GM21360 (cell line): ENCODE results near the gene PAPLN.
"Not testable (repeated sequence)": the region's sequence is repeated elsewhere in the genome, so short reads cannot be mapped to it uniquely, and the experiment has no call there.

Experiments
- ATAC-seq: cut with Tn5 transposase; IDR thresholded peaks from one replicate; pipeline ENCODE4 v1.9.1; 2021; ENCODE audit warnings: mild to moderate bottlenecking, moderate library complexity; ENCODE audit not compliant: unreplicated experiment

The PAPLN gene, protein sequence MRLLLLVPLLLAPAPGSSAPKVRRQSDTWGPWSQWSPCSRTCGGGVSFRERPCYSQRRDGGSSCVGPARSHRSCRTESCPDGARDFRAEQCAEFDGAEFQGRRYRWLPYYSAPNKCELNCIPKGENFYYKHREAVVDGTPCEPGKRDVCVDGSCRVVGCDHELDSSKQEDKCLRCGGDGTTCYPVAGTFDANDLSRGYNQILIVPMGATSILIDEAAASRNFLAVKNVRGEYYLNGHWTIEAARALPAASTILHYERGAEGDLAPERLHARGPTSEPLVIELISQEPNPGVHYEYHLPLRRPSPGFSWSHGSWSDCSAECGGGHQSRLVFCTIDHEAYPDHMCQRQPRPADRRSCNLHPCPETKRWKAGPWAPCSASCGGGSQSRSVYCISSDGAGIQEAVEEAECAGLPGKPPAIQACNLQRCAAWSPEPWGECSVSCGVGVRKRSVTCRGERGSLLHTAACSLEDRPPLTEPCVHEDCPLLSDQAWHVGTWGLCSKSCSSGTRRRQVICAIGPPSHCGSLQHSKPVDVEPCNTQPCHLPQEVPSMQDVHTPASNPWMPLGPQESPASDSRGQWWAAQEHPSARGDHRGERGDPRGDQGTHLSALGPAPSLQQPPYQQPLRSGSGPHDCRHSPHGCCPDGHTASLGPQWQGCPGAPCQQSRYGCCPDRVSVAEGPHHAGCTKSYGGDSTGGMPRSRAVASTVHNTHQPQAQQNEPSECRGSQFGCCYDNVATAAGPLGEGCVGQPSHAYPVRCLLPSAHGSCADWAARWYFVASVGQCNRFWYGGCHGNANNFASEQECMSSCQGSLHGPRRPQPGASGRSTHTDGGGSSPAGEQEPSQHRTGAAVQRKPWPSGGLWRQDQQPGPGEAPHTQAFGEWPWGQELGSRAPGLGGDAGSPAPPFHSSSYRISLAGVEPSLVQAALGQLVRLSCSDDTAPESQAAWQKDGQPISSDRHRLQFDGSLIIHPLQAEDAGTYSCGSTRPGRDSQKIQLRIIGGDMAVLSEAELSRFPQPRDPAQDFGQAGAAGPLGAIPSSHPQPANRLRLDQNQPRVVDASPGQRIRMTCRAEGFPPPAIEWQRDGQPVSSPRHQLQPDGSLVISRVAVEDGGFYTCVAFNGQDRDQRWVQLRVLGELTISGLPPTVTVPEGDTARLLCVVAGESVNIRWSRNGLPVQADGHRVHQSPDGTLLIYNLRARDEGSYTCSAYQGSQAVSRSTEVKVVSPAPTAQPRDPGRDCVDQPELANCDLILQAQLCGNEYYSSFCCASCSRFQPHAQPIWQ

GRCh38 chr14:73237219-73237785 is at the start of gene PAPLN:
TSS of gene PAPLN (plus strand) at chr14:73237506. CDS start at chr14:73239779, 2,273 bp downstream.
- no peak for ATAC-seq

DNA sequence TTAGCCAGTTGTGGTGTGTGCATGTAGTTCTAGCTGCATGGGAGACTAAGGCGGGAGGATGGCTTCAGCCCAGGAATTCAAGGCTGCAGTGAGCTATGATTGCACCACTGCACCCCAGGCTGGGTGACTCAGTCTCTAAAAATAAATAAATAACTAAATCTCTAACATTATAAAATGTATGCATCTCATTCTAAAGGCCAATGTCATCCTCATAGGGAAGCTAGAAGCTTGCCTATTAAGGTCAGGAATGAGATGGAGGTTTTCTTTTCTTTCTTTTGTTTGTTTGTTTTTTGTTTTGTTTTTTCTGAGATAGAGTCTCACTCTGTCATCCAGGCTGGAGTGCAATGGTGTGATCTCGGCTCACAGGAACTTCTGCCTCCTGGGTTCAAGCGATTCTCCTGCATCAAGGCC is 48.8 kb upstream of the PAPLN start:
- ATAC-seq = no peak

DNA sequence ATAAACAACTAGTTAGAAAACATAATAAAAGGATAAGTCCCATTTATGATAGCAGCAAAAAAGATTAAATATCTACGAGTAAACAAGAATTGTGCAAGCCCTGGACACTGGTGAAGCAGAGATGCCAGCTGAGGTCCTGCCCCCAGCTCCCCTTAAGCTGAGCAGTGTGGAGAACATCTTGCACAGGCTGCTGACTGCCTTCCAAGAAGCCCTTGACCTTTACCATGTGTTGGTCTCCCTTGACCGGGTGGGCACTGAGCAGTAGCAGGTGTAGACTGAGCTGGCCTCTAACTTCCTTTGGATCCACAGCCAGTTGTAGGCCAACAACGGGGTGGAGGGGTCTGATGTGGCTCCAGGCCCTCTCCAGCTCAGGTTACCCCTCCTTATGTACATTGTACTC is 47.7 kb upstream of the PAPLN start:
- ATAC-seq = no peak

DNA sequence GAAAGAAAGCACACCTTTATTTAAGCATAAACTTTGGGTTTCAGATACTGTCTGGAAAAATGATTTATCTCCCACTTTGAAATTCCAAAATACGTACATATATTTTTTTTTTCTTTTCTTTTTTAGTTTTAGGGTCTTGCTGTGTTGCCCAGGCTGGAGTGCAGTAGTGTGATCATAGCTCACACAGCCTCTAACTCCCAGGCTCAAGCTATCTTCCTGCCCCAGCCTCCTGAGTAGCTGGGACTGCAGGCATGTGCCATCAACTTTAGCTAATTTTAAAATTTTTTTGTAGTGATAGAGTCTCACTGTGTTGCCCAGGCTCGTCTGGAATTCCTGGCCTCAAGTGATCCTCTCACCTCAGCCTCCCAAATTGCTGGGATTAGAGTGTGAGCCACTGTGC is 45.9 kb upstream of the PAPLN start:
- ATAC-seq = no peak

GRCh38 chr14:73194306-73194705 is 43.0 kb upstream of the PAPLN start:
- ATAC-seq = not testable (repeated sequence)

- ATAC-seq = no peak
Measured at GRCh38 chr14:73198253-73198652, 39.1 kb upstream of the PAPLN start.

- no peak for ATAC-seq
Measured at GRCh38 chr14:73203527-73203926, 33.8 kb upstream of the PAPLN start.

- ATAC-seq = no peak
Measured at GRCh38 chr14:73207615-73208014, 29.7 kb upstream of the PAPLN start.

- no peak for ATAC-seq
Measured at GRCh38 chr14:73208390-73208789, 28.9 kb upstream of the PAPLN start.

DNA sequence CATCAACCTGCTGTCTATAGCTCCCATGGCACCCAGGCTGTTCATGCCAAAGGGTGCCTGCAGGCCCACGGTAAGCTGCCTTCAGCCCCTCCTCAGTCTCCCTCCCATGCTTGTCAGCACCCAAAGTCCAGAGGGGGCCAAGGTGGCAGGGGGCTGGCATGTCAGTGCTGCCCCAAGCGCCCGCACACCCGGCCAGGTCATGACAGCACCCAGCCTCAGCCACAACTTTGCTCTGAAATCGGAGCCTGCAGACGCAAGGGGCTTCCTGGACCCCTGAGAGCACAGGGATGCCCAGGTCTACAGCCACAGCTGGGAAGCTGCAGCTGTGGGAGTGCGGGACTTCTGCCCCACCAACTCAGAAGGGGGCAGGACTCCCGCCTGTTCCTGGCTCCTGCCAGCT is 28.5 kb upstream of the PAPLN start:
- no peak for ATAC-seq

DNA sequence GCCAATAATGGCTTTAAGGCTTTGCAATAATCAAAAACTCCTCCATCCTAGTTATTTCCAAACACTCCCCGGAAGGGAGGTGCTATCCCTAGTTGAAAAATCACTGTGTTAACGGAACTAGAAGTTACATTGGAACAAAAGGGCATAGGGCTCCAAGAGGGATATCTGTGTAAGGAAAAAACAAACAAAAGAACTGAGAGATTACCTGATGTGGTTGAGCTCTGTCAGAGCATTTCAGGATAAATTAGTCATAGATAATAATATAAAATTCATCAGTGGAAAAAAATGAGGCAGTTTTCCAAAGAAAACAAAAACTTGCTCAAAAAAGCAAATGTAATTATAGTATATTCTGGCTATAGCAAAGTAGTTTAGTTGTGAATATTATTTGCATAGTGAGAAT is 27.4 kb upstream of the PAPLN start:
- ATAC-seq = no peak

GRCh38 chr14:73211251-73212040 is 25.9 kb upstream of the PAPLN start:
- ATAC-seq = no peak

DNA sequence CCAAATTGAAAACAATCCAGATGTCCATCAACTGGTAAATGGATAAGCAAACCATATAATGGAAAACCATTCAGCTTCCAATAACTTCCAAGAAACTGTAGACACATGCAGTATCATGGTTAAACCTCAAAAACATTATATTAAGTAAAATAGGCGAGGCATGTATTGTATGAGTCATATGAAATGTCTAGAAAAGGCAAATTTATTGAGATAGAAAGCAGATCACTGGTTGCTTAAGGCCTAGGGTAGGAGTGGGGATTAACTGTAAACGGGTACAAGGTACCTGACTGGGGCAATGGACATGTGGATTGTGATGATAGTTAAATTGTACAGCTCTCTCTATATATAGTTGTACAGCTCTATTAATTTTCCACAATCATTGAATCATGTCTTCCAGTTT is 21.3 kb upstream of the PAPLN start:
- no peak for ATAC-seq

- ATAC-seq = no peak
Measured at GRCh38 chr14:73217411-73217810, 19.9 kb upstream of the PAPLN start.

DNA sequence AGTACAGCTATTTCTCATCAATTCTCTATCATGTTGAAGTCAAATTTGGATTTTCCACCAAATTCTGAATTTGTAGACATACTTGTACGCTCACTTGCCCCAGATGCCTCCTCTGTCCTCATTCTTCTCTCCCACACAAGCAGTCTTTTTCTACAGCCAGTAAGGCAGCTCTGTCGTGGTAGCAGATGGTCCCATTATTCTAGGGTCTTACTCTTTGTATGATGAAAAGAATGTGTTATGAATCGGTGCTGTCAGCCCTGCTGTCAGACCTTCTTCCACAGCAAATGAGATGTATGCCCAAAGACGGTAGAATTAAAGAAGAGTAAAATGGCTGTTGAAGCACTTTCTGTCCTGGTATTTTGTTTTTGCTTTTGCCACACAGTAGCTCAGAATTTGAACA is 17.2 kb upstream of the PAPLN start:
- no peak for ATAC-seq

DNA sequence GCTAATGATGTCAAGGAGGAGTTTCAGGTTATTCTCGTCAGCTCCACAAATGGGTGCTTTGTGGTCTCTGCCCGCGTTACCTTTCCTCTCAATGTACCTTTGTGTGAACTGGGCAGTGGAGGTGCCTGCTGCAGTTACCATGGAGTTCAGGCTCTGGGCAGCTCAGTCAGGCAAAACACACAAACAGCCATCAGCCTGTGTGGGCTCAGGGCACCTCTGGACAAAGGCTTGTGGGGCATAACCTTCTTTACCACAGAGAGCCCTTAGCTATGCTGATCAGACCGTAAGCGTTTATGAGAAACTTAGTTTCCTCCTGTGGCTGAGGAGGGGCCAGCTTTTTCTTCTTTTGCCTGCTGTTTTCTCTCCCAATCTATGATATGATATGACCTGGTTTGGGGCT is 16.7 kb upstream of the PAPLN start:
- ATAC-seq = no peak

GRCh38 chr14:73221945-73222344 is 15.4 kb upstream of the PAPLN start:
- no peak for ATAC-seq

- ATAC-seq = peak; percentile 59
Measured at GRCh38 chr14:73223049-73223448, 14.3 kb upstream of the PAPLN start.

GRCh38 chr14:73225496-73225895 is 11.8 kb upstream of the PAPLN start:
- ATAC-seq = no peak
